Inflammatory macrophage (primary cell): ENCODE results near the gene MCU.
A peak's percentile ranks its signal among the peaks of the same experiment; 100 is the strongest.

Experiments
- DNase-seq, 2 donors: peaks; one replicate each; pipeline ENCODE4 v3.0.0-alpha.2; 2020 to 2022

MCU gene

DNA sequence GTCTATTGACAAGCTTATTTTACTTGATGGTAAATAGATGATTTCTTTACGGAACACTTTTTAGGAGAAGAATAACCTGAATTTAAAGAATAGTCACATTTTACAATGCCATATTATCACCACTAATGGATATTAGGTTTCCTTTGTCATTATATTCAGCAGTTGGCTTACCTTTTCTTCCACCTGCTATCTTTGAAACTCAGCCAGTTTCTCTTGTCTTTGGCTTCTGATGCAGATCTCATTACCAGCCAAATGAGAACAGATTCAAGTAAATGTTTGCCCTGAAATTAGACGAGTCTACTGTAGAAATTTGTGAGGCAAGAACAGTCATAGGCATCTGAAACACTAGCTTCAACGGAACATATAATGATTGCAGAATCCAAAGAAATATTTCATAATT, 116.1 kb downstream of the MCU start:
- peak in 1 of 2 donors; percentile 54 for DNase-seq

DNA sequence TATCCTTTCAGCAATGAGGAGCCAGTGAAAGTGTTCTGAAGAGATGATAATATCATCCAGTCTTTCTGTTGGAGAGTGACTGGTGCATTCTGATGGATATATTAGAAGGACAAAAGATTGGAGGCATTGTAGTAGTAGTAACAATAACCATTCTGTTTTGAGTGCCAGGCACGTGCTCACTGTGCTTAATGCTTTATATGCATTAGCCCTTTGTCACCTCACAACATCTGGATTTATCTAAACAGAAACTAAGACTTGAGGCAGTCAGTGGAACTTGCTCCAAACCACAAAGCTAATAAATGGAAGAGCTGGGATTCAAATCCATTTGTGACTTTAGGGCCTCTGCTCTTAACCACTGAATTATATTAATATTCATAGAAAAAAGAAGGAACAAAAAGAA, 117.1 kb downstream of the MCU start:
- DNase-seq, result no peak

GRCh38 chr10:72810976-72811375, 119.0 kb downstream of the MCU start:
- no peak for DNase-seq

- DNase-seq, result no peak
Observed at GRCh38 chr10:72812415-72812752, 120.4 kb downstream of the MCU start.

- DNase-seq, result peak; percentile 45 to 70
Observed at GRCh38 chr10:72812753-72813430, 120.9 kb downstream of the MCU start.

DNA sequence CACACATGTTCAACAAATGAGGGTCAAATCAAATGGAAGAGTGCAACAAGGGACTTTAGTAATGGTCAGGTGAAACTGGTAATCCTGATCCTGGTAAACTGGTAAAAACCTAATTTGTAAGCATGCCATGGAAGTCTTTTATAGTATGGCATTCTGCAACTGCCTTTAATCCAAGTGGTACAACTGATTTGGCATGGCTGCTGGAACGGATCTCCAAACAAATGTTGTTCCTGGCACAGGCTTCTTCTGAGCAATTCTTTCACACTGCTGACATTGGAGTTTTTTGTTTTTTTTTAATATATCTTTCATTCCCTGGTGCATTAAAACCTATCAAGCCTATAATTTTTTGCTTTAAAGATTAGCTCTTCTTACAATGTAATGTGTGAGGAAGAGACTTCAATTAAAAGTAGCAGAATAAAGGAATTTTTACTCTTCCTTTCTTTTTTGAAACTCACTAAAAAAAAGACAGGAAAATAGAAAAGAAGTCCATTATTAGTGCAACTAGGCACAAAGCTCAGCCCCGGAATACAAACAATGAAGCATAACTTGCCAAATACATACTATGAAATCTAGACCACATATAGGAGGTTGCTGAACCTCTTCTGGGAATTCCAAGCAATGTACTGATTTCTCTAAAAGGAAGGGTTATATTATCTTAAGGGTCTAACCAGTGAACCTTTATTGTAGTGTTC, 122.3 kb downstream of the MCU start:
- DNase-seq, result no peak

- no peak for DNase-seq
Observed at GRCh38 chr10:72816565-72816964, 124.6 kb downstream of the MCU start.

- no peak for DNase-seq
Observed at GRCh38 chr10:72818076-72818475, 126.1 kb downstream of the MCU start.

- DNase-seq, result peak in 1 of 2 donors; percentile 11
Observed at GRCh38 chr10:72819053-72819452, 127.1 kb downstream of the MCU start.

GRCh38 chr10:72821606-72822005, 129.7 kb downstream of the MCU start:
- no peak for DNase-seq

- DNase-seq, result no peak
Observed at GRCh38 chr10:72822342-72822986, 130.5 kb downstream of the MCU start.

DNA sequence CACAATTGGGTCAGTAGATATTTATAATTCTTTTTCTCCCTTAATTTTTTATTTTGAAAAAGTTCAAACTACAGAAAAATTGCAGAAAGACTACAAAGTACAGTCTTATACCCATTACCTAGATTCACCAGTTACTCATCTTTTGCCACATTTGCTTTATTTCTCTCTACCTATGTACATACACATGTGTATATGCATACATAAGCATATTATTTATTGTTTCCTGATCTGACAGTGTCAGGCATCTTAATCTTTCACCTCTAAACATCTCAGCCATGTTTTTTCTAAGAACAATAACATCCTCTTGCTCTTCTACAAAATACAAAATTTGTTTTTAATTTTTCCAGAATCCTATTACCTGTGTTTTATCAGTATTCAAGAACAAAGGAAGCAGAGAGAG, 133.2 kb downstream of the MCU start:
- no peak for DNase-seq

DNA sequence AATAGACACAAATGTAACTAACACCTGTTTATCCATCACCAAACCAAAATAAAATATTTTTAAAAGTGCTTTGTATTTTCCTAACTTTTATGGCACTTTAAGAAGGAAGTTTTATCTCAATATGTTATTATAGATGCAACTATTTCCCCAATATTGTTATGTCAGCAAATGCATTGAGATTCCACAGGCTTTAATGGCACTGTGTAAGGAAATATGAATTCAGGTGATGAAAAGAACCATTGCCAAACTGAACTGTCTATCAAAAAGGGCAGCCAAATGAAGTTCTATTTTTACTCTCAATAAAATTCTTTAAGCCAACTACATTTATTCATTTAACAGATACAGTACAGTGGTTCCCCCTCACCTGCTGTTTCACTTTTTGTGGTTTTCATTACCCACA, 134.4 kb downstream of the MCU start:
- DNase-seq, result no peak

DNA sequence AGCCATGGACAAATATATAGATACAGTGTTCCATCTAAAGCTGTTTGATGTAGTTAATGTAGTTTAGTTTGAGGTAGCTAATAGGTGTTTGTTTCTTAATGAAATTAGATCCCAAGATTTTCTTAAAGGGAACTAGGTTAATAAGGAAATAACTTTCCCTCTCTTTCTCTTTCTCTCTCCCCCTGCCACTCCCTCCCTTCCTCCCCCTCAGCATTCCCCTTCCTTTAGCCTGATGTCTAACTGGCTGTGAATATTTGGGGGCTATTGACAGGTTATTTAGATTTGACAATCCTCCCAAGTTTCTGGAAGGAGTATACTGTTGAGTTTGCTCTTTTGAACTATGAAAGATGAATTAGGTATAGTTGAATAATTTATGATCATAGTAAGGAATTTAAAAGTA, 136.4 kb downstream of the MCU start:
- no peak for DNase-seq

GRCh38 chr10:72830625-72831024, 138.7 kb downstream of the MCU start:
- no peak for DNase-seq

DNA sequence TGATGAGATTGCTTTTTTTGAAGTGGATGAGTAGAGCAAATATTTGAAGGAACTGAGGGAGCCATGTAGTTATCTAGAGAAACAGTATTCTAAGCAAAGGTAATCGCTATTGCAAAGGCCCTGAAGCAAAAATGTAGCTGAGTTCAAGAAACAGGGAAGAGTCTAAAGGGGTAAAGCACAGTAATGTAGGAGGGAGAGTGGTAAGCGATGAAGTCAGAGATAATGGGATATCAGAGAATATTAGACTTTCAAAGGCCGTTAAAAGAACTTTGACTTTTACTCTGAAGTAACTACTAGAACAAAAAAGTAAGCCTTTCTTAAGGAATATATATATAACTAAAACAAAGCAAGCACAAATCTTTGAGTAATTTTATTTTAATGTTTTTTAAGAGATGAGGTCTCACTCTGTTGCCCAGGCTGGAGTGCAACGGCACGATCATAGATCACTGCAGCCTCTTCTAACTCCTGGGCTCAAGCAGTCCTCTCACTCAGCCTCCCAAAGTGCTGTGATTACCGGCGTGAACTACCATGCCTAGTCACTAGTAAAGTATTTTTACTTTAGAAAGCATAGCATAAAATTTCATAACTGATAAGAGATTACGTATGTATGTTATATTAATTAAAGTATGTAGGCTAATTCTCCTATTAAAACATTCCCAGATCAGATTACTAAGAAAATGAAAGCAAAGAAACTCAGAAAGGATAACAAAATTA, 139.9 kb downstream of the MCU start:
- DNase-seq, result no peak

GRCh38 chr10:72832701-72833100, 140.8 kb downstream of the MCU start:
- DNase-seq, result no peak

DNA sequence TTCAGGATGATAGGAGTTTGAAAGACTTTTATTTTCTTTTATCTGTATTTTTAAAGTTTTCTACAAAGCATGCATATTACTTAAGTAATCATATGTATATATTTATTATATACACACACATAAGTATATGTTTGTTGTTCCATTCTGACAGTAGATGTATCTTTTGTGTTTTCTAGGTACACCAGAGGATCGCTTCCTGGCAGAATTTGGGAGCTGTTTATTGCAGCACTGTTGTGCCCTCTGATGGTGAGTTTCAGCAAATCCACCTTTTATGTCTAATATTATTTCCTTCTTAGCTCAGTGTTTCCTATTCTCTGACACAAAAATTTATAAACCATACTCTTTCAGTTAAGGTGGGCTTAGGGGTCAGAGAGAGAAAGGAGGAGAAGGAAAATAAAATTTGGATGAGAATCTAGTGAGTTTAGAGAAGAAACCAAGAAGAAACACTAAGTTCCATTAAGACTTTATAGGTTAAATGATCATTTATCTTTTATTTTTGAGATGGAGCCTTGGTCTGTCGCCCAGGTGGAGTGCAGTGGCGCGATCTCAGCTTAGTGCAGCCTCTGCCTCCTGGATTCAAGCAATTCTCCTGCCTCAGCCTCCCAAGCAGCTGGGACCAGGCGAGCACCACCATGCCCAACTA, 142.4 kb downstream of the MCU start:
- DNase-seq, result peak; percentile 53 to 58

- no peak for DNase-seq
Observed at GRCh38 chr10:72840319-72840718, 148.4 kb downstream of the MCU start.

- DNase-seq, result no peak
Observed at GRCh38 chr10:72841487-72841886, 149.5 kb downstream of the MCU start.

- DNase-seq, result no peak
Observed at GRCh38 chr10:72842164-72842563, 150.2 kb downstream of the MCU start.

DNA sequence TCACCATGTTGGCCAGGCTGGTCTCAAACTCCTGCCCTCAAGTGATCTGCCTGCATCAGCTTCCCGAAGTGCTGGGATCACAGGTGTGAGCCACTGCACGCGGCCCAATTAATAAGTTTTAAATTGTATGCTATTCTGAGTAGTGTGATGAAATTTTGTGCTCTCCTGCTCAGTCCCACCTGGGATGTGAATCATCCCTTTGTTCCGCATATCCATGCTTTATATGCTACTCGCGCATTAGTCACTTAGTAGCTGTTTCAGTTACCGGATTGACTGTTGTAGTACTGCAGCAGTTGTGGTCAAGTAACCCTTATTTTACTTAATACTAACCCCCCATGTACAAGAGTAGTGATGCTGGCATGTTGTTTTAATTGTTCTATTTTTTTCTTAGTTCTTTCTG, 154.3 kb downstream of the MCU start:
- no peak for DNase-seq

DNA sequence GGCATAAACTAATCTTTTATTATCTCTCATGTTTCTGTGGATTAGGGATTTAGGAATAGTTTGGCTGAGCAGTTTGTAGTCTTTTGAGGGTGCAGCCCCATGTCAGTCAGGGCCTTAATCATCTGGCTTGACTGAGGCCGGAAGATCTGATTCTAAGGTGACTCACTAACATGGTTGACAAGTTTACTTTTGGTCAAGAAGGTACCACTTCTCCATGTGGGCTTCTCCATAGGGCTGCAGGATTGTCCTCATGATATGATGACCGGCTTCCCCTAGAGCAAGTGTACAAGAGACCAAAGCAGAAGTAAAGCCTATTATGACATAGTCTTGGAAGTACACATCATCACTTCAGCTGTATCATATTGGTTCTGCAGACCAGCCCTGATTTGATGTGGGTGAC, 155.7 kb downstream of the MCU start:
- DNase-seq, result peak; percentile 95 to 96
